Urinary bladder (tissue), 4 donors: ENCODE data around the gene SGCD. TPM values are rescaled to one million over a fixed set of nuclear protein-coding genes. Genes with fewer than 3 reads are reported as not detected.

ENCODE experiments used
- DNase-seq: peaks from one replicate; pipeline ENCODE4 v3.0.0-alpha.2; 2015; ENCODE audit errors: extremely low spot score
- H3K27ac ChIP-seq: one replicate; pipeline ENCODE4 v1.5.1; 2013; ENCODE audit warnings: low read depth, mild to moderate bottlenecking, moderate library complexity
- H3K36me3 ChIP-seq: one replicate; pipeline ENCODE4 v1.6.1; 2013; ENCODE audit warnings: mild to moderate bottlenecking, moderate library complexity; ENCODE audit not compliant: insufficient read depth
- H3K4me1 ChIP-seq: one replicate; pipeline ENCODE4 v1.6.1; 2013; ENCODE audit warnings: mild to moderate bottlenecking, moderate library complexity; ENCODE audit not compliant: insufficient read depth
- H3K4me3 ChIP-seq: one replicate; pipeline ENCODE4 v1.5.1; 2013; ENCODE audit warnings: low read depth, low read length
- WGBS: extraction: QIAGEN DNeasy Blood & Tissue Kit; methylation state at CpG from one replicate; pipeline ENCODE4 v1.1.7; 2013; 5-methylcytosine and 5-hydroxymethylcytosine counted together
- polyA plus RNA-seq: library from polyadenylated mRNA; stranded (reverse); fragments of 200-250 nt; gene quantifications from one replicate; pipeline ENCODE4 v1.2.3, GENCODE V29; 2013
- total RNA-seq: library from RNA; depleted of rRNA; stranded (reverse); fragments of >200 nt; gene quantifications from one replicate; pipeline ENCODE4 v1.2.3, GENCODE V29; 2014
- donor health status: healthy with polysubstance abuse.
- donor health status: healthy.

Gene SGCD
- total and polyA plus RNA-seq, 2 donors = 15.9 to 106 TPM

DNA sequence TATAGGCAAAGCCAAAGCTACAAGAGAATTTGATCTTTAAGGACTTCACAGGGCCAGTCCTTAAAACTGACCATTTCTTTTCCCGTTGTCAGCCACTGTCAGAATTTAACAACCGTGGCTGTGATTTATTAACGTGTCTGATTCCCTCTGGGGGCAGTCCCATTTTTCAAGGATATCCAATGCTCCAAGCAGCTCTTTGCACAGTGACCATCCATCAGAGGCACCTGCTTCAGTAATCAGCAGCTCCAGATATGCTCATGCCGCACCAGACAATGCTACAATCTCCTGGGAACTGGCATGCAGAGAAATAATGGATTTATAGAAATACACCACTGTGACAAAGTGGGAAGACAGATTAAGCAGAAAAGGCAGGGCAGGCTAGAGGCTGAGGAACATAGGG, 359.8 kb downstream of the SGCD start:
- Histone ChIP-seq H3K27ac (no peak overlapping the region), H3K4me1 (no peaks in the 10 kb centered on the region)
- 51% methylated on average over 4 of the region's 4 CpGs for WGBS

DNA sequence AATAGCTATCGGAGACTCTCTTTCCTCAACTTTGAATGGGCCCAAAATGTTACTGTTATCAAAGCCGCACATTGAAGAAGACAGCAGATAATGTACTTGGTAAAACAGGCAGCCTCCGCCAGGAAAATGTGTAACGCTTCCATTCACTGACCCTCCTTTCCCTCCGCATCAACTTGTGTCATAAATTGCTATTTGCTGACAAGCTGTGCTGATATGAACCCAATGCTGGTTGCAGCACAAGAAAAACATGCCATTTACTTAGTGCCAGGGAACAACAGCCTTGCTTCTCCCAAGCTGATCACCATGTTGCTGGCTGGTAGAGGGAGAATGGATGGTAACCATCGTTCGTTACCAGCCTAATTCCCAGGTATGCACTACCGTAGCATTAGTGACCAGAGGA, 360.6 kb downstream of the SGCD start:
- WGBS = 67% methylated on average over 8 of the region's 8 CpGs
- Histone ChIP-seq H3K4me3 (no peak overlapping the region), H3K36me3 (no peaks in the 10 kb centered on the region), H3K4me1 (no peaks in the 10 kb centered on the region), H3K27ac (no peak overlapping the region)
- DNase-seq = no peak

More for the DNA sequence above, 359.8 kb downstream of the SGCD start:
- H3K4me3 ChIP-seq = no peak overlapping the region
- no peaks in the 10 kb centered on the region for H3K36me3 ChIP-seq
- DNase-seq = no peak

DNA sequence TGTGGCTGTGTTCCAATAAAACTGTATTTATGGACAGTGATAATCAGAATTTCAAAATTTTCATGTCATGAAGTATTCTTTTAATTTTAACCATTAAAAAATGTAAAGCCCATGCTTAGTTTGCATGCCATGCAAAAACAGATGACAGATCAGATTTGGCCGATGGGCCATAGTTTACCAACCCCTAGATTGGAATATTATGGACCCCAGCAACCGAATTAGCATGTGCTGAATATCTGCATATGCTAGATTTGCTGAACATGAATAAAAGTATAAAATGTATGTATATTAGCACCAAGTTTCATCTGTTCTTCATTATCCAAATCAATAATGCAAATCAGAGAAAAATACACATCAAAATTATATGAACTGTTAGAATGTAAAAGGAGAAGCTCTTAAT, 364.6 kb downstream of the SGCD start:
- WGBS = 96% methylated on average over 2 of the region's 2 CpGs
- no peaks in the 10 kb centered on the region for H3K36me3 ChIP-seq

DNA sequence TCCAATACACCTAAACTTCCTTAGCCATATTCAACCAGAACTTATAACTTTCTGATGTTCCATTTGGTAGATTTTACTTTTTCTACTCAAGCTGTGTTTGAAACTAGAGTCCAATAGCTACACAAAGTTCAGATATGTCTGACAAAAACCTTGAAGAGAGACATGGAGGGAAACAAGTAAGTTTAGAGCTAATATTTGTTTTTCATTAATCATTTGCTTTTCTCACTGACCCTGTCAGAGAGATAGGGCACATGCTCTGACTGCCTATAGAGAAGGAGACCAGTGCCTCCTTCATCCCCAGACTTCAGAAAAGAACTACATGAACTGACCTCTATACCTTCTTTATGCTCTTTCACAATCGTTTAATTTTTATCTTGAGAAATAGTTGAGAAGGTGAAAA, 366.1 kb downstream of the SGCD start:
- no peaks in the 10 kb centered on the region for H3K36me3 ChIP-seq
- WGBS = 73% methylated on average over 1 of the region's 1 CpG
- no peaks in the 10 kb centered on the region for H3K4me1 ChIP-seq
- no peak overlapping the region for H3K4me3 ChIP-seq
- no peak overlapping the region for H3K27ac ChIP-seq
- DNase-seq = no peak

More for the DNA sequence above, 364.6 kb downstream of the SGCD start:
- Histone ChIP-seq H3K4me1 (no peaks in the 10 kb centered on the region), H3K4me3 (no peak overlapping the region), H3K27ac (no peak overlapping the region)
- no peak for DNase-seq

DNA sequence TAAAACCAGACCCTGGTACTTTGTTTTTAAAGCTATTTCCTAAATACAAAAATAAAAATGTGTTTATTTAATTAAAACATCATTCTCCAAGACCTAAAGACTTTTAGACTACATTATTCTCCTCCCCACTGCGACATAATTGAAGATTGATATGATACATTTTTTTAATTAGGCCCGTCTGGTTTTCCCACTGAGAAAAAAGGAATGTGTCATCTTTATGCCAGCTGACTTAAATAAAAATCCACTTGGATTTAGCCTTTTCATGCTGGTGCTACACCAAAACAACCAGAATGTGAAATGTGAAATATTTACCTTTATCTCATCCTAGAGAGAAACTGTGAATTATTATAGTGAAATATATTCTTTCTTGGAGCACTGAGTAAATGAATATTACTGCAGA, 367.6 kb downstream of the SGCD start:
- no peak overlapping the region for H3K27ac ChIP-seq
- H3K4me3 ChIP-seq = no peak overlapping the region
- no peaks in the 10 kb centered on the region for H3K4me1 ChIP-seq
- no peaks in the 10 kb centered on the region for H3K36me3 ChIP-seq
- no peak for DNase-seq
- 83% methylated on average over 2 of the region's 2 CpGs for WGBS

DNA sequence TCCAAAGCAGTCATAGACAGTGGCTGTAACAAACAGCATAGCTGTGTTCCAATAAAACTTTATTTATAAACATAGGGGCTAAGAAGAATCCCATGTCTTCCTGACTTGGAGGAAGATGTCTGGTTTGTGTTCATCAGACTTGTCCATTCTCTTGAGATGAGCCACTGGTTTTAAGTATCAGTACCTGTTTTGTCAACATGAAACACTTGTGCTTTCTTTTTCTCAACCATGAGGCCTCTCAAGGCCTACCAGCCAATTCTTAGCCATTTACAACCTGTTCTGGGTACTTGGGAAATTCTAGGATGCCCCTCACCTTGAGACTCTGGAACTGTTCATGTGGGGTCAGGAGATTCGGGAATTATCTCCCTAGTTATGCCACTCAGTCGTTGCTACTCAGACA, 368.8 kb downstream of the SGCD start:
- Histone ChIP-seq H3K27ac (no peak overlapping the region), H3K36me3 (no peaks in the 10 kb centered on the region), H3K4me3 (no peak overlapping the region), H3K4me1 (no peaks in the 10 kb centered on the region)
- 90% methylated on average over 2 of the region's 2 CpGs for WGBS
- no peak for DNase-seq

DNA sequence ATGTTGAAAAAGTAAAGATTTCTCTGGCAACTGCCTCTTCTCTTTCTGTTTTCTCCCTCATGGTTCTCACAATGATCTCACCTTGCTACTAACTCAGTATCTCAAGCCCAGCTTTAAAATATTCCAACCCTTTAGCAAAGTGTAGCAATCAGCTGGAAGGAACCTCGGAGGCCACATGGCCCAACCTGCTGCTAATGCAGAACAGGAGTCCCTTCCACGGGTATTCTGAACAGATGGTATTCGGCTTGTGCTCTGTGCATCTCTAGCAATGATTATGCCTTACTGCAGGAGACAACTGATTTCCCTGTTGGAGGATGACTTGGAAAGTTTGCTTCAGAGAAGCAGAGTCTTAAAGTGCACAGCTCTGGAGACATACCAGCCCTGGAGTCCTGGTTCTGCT, 371.4 kb downstream of the SGCD start:
- Histone ChIP-seq H3K36me3 (no peaks in the 10 kb centered on the region), H3K4me1 (no peaks in the 10 kb centered on the region), H3K27ac (no peak overlapping the region), H3K4me3 (no peak overlapping the region)
- WGBS = 59% methylated on average over 3 of the region's 3 CpGs
- DNase-seq = no peak

DNA sequence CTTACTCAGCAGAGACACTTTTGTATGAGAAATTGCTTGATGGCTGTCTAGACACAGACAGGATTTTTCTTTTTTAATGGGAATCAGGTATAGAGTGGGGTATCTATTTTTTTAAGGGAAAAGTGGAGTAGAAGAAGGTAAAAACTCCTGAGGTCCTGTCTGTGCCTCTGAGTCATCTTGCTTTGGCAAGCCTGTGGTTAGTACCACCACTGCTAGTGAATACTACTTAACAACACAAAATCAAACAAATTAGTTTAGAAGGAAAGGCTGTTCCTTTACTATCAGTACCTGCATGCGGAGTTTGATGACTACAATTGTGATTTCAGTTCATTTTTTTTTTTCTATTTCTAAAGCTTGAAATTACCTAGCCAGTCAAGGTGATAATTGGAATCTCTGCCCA, 372.2 kb downstream of the SGCD start:
- 99% methylated on average over 1 of the region's 1 CpG for WGBS
- no peak for DNase-seq

DNA sequence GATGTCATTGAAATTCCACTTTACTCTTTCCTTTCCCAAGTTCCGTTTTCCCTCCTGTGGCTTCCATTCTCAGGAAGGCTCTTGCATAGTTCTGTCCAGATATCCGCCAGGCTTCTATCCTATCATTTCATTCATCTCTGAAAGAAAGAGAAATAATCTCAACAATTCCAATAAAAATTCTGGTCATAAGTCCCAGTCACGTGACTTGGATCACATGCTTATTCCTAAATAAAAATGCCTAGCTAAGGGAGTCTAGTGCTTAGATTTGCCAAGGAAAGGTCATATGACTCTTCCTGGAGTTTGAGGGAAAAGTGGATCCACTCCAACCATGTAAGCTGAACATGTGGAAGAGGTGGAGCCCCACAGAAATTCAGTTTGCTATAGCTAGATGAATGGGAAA, 377.2 kb downstream of the SGCD start:
- no peak overlapping the region for H3K27ac ChIP-seq
- 80% methylated on average over 3 of the region's 3 CpGs for WGBS
- no peak overlapping the region for H3K4me3 ChIP-seq
- no peaks in the 10 kb centered on the region for H3K36me3 ChIP-seq
- no peak for DNase-seq
- no peaks in the 10 kb centered on the region for H3K4me1 ChIP-seq

More for the DNA sequence above, 372.2 kb downstream of the SGCD start:
- no peaks in the 10 kb centered on the region for H3K4me1 ChIP-seq
- no peak overlapping the region for H3K4me3 ChIP-seq
- no peaks in the 10 kb centered on the region for H3K36me3 ChIP-seq
- no peak overlapping the region for H3K27ac ChIP-seq

DNA sequence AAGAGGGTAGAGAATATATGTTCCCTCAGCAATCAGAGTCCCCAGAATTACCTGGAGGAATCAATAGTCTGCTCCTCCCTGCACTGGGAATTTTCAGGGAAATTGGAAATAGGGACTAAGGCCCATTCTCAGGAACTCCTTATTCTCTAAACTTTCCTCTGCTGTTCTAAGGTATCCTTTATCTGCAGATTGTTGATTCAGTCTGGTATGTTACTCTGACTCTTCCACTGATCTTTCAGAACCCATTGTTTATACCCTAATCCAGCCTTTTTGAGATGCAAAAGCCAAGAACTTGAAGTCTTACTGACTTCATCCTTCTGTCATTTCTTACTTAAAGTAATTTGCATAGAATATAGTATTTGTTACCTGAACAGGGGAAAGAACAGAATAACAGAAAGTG, 379.7 kb downstream of the SGCD start:
- no peaks in the 10 kb centered on the region for H3K36me3 ChIP-seq
- no peak overlapping the region for H3K4me3 ChIP-seq
- no peak for DNase-seq
- no peak overlapping the region for H3K27ac ChIP-seq
- H3K4me1 ChIP-seq = no peaks in the 10 kb centered on the region

DNA sequence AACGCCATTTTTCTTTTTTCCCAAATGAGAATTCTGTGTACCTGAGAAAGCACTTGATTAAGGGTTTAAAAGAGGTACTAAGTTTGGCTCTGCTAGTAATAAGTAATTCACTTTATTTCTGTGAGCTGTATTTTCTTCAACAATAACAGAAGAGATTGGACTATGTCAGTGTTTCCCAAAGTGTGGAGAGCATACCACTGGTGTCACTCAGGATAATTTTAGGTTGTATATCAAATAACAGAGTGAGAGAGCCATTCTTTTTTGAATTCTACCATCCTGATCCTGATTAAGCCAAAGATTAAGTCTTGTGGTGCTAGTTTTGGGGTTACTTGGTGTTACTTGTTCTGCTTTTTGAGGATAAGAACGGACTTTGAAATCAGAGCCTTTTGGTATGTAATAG, 380.8 kb downstream of the SGCD start:
- H3K36me3 ChIP-seq = no peaks in the 10 kb centered on the region
- H3K4me3 ChIP-seq = no peak overlapping the region
- no peak for DNase-seq
- 90% methylated on average over 2 of the region's 2 CpGs for WGBS
- no peak overlapping the region for H3K27ac ChIP-seq
- no peaks in the 10 kb centered on the region for H3K4me1 ChIP-seq

DNA sequence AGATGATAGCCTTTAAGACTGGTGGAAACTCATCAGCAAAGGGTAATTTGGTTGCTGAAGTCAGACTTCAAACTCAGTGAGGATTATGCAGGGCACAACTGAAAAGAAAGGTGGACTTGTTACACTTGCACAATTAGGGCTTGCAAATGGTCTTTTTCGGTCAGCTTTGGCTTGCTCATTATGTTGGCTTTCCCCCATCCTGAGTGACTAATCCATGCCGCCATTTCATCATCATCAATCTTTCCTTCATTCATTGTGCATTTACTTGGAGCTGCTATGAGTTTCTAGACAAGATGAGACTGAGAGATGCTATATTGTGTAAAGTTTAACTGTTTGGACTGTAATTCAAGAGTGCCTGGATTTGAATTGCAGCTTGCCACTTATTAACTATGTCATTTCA, 388.3 kb downstream of the SGCD start:
- Histone ChIP-seq H3K4me3 (no peak overlapping the region), H3K27ac (no peak overlapping the region), H3K4me1 (no peaks in the 10 kb centered on the region), H3K36me3 (no peaks in the 10 kb centered on the region)
- no peak for DNase-seq
- WGBS = 88% methylated on average over 2 of the region's 2 CpGs

DNA sequence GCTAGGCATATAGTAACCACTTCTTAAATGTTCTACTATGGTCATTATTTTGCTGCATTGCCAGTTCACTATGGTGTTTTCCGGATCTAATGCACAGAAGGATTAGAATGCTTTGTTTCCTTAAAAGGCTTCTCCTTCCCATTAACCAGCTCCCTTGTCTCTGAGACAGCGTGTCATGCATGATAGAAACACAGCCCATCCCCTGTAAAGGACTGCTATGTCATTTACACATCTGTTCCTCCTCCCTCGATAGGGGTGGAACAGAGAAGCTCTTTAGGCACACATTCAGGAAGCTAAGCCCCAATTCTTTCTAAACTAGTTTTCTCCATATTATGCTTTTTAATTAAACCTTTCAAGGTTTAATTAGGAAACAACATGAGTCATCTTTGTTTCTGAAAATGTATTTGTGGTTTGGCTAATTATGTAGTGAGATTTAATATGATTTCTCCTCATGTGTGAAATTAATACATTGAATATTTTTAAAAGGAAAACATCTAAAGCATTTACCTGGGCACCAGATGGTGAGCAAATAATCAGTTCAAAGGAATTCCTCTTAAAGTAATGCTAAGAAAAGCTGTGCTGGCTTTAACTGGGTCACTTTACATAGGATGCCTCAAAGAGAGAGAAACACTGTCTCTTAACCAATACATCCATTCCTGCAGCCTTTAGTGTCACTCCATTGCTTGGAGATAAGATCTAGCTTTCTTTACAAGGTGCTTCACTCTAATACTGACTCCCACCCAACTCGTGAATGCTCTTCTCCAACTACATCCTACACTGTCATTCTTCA, 389.8 kb downstream of the SGCD start:
- no peak for DNase-seq
- H3K4me1 ChIP-seq = no peaks in the 10 kb centered on the region
- no peak overlapping the region for H3K4me3 ChIP-seq
- 83% methylated on average over 4 of the region's 4 CpGs for WGBS
- H3K27ac ChIP-seq = no peak overlapping the region
- H3K36me3 ChIP-seq = no peaks in the 10 kb centered on the region

DNA sequence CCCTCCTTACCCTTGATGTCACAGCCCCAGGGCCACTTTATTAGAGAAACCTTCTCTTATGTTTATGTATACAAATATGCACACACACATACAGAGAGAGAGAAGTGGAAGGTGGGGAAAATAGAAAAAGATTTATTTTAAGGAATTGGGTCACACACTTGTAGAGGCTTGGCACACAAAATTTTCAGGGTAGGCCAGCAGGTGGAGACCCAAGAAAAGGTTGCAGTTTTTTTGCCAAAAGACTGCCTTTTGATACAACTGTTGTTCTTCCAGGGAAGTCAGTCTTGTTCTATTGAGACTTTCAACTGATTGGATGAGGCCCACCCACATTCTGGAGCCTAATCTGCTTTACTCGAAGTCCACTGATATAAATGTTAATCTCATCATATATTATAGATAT, 392.0 kb downstream of the SGCD start:
- no peaks in the 10 kb centered on the region for H3K4me1 ChIP-seq
- no peak overlapping the region for H3K27ac ChIP-seq
- H3K4me3 ChIP-seq = no peak overlapping the region
- WGBS = 76% methylated on average over 1 of the region's 1 CpG
- no peak for DNase-seq
- H3K36me3 ChIP-seq = no peaks in the 10 kb centered on the region

DNA sequence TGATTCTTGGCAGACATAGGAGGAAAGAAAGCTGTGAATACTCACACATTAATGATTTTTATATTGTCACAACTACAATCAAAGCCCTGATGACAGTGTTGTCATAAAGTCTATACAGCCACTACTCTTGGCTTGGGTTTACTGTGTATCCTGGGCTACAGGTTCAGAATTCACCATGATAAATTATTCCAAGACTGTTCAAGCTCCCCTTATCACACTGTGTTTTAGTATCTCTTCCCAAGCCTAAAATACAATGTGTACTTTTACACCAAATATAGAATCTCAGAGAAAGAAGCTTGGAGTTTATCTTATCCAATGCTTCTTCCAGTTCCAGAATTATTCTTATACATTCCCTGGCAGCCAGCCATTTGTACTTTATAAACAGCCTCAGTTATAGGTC, 395.4 kb downstream of the SGCD start:
- Histone ChIP-seq H3K36me3 (no peaks in the 10 kb centered on the region), H3K27ac (no peak overlapping the region), H3K4me1 (no peaks in the 10 kb centered on the region), H3K4me3 (no peak overlapping the region)
- no peak for DNase-seq
